ENCODE data around the gene BCAS1. TPM values are rescaled to one million over a fixed set of nuclear protein-coding genes. Genes with fewer than 3 reads are reported as not detected.

Gene BCAS1
- total RNA-seq, 1 donor from 2014 or later, result not detected

DNA sequence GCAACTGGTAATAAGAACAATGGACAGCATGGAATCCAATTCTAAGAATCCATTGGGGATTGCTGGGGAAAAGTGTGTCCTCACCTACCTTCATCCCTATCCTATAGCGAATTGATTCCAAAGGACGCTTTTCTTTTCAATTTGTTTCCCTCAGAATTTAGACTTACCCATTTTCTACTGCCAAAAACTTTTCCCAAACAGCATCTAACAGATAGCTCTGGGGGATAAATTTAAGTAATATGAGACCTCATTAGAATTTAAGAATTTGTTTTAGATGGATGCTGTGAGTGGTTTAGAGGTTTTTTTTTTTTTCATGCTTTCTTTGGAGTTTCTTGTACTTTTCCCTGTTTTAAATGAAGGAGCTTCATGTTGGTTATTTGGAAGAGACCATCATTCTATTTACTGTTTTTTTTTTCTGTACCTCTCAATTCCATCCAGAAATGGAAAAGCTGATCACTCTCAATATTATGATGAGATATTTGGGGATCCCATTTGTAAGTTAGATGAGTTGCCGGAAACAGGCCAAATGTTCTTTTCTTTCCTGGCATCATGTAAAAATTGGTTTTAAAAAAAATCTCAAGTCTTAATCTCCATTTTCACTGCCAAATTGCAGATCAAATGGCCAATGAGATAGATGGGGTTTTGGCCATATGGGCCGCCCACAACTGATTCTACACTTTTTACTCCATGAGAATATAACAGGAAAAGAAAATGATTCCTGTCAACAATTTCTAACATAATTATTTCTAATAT is 105.7 kb downstream of the BCAS1 start:
- DNase-seq (ENCODE audit: low read depth, low spot score), result no peak

GRCh38 chr20:53964067-53964466 is 106.3 kb downstream of the BCAS1 start:
- no peak for DNase-seq (ENCODE audit: low read depth, low spot score)

DNA sequence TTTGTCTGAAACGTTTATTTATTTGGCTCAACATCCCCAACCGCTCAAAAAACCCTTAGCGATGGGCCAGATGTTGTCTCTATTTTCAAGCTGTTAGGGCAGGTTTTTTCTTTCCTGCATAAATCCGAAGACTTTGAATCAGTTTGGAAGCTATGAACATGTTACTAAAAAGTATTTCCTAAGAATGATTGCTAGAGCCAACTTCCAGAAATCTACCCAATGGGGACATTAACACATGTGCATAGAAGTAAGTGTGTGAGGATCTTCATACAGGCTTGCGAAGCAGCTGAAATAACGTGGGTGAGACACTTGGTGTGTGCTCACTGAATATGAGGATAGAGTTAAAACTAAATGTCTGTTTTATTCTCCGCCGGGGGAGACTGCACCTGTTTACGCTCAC is 106.8 kb downstream of the BCAS1 start:
- no peak for DNase-seq (ENCODE audit: low read depth, low spot score)

DNA sequence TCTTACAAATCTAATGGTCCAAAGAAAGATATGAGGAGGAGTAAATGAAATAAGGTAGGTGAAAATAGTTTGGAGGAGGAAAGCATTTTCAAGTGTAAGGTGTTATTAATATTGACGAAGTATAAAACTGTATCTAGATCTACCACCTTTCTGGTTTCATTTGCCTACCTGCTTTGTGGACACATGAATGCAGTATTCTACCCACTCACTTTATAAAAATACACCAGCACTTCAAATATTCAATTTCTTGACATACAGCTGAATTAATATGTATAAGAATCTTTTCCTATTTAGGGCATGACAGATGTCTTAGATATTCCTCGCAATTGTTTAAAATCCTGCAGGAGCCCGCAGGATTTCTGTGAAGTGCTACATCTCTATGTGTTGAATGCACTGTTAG is 108.0 kb downstream of the BCAS1 start:
- no peak for DNase-seq (ENCODE audit: low read depth, low spot score)

- DNase-seq (ENCODE audit: low read depth, low spot score), result no peak
Observed at GRCh38 chr20:53961527-53961926, 108.9 kb downstream of the BCAS1 start.

DNA sequence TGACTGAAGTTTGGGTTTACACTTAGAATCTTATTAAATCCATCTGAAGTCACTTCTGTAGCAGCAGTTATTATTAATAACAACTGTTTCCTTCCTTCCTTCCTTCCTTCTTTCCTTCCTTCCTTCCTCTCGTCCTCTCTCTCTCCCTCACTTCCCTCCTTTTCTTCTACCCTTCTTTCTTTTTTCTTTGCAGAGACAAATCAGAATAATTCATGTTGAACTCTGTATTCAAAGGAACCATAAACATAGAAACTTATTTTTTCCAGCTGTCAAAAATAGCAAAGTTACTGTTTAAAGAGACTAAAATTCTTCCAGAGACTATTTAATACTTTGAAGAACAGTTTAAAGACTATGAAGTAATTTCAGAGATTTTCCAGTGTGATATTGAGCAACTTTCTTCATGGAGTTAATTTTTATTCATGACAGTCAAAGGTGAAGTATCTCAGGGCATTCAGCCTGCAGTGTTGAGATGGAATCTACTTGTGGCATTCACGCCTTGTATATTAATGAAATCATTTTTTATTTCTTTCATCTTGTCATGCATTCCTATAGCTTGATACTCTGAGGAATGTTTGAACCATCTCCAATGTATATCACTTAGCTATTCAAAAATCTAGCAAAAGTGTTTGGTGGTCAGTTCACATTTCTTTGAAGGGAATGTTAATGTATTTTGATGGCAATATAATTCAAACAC is 109.7 kb downstream of the BCAS1 start:
- DNase-seq (ENCODE audit: low read depth, low spot score), result no peak

GRCh38 chr20:53959911-53960578 is 110.3 kb downstream of the BCAS1 start:
- no peak for DNase-seq (ENCODE audit: low read depth, low spot score)

- DNase-seq (ENCODE audit: low read depth, low spot score), result no peak
Observed at GRCh38 chr20:53958260-53958659, 112.1 kb downstream of the BCAS1 start.

- no peak for DNase-seq (ENCODE audit: low read depth, low spot score)
Observed at GRCh38 chr20:53957451-53958172, 112.8 kb downstream of the BCAS1 start.

DNA sequence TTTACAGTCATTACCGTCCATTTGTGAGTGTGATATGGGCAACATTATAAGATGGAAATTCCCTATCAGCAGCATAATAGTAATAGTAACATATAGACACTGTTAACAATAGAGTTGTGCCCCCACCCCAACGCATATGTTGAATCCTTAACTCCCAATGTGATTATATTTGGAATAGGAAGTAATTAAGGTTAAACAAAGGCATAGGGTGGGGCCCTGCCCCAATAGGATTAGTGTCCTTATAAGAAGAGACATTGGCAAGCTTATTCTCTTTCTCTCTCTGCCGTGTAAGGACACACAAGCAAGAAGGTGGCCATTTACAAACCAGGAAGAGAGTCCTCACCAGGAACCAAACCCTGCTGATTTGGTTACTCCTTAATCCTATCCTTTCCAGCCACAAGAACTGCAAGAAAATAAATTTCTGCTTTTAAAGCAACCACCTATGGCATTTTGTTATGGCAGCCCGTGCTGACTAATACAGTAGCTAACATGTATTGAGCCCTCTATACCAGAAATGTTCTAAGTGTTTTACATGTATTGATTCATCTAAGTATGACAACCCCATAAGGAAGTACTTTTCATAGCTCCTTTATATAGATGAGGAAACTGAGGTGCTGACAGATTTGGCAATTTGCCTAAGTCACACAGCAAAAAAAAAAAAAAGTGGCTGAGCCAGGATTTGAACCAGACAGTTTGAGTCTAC is 114.2 kb downstream of the BCAS1 start:
- no peak for DNase-seq (ENCODE audit: low read depth, low spot score)

DNA sequence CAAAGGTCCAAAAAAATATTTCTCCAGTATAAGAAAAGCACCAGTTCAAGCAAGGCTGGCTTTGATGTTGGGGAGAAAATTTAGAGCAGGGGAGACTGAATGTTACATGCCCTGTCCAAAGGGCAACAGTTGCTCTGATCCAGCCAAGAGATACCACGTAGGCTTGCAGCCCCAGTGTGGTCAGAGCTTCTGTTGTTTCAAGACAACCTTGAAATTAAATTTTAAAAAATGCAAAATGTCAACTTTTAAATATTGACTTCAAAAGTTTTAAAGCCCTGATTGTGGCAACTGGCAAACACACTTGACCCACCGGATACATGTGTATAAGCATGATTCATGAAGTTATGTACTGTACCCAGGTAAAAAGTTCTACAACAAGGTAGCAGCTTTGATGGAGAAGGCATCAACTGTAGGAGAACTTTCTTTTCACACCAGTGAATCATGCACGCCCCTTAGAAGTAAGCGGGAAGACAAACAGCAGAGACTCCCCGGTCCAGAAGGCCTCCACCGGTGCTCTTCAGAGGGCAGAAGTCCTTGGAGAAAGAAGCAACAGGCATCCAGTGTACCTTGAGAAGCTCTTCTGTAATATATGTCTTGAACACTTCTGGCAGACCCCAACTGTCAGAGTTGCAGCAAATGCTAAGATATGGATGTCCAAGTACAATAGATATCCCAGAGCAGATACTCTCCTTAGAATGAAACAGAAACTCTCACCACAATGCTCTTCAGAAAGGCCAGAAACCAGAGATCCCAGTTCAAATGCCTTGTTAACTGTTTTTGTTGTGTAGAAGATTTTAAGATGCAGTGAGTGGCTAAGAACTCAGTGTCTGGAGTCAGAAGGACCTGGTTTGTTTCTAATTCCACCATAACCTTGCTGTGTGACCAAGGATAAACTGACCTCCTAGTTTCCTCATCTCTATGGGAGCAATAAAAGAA is 115.4 kb downstream of the BCAS1 start:
- DNase-seq (ENCODE audit: low read depth, low spot score), result no peak

DNA sequence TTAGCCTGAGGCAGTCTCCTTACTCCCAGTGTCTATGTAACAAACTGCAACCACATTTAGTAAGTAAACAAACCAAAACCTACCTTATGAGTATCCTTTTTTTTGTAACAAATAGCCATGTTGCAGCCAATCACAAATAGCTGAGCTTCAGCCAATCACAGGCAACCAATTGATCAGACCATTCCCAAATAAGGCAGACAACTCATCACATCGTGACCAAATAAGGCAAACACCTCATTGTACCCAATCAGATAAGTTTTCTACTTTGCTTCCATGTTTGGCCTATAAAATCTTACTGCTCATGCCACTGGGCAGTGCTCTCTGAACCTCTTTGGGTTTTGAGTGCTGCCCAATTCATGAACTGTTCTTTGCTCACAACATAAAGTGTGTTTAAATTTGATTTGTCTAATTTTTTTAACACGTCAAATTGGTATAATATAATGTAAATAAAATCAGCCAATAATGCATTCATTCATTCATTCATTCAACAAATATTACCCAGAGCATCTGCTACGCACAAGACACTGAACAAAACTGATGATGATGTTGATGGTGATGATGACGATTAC is 117.8 kb downstream of the BCAS1 start:
- DNase-seq (ENCODE audit: low read depth, low spot score), result no peak

- no peak for DNase-seq (ENCODE audit: low read depth, low spot score)
Observed at GRCh38 chr20:53950578-53950977, 119.8 kb downstream of the BCAS1 start.

DNA sequence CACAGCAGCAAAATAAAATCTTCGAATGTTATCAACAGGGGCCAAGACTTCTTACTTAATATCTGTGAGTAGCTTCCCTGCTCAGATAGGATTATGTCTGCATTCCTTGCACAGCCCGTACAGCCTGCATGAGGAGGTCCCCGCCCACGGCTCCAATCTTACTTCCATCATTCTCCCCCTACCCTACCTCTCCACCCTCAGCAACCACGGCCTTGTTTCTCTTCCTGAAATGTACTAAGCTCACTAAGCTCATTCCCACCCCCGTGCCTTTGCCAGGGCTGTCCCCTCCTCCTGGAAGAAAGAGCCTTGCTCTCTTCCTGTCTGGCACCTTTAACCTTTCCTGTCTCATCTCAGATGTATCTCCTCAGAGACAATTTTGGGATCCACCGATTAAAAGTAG is 120.4 kb downstream of the BCAS1 start:
- DNase-seq (ENCODE audit: low read depth, low spot score), result no peak

GRCh38 chr20:53949319-53949839 is 121.0 kb downstream of the BCAS1 start:
- peak; percentile 22 for DNase-seq (ENCODE audit: low read depth, low spot score)

DNA sequence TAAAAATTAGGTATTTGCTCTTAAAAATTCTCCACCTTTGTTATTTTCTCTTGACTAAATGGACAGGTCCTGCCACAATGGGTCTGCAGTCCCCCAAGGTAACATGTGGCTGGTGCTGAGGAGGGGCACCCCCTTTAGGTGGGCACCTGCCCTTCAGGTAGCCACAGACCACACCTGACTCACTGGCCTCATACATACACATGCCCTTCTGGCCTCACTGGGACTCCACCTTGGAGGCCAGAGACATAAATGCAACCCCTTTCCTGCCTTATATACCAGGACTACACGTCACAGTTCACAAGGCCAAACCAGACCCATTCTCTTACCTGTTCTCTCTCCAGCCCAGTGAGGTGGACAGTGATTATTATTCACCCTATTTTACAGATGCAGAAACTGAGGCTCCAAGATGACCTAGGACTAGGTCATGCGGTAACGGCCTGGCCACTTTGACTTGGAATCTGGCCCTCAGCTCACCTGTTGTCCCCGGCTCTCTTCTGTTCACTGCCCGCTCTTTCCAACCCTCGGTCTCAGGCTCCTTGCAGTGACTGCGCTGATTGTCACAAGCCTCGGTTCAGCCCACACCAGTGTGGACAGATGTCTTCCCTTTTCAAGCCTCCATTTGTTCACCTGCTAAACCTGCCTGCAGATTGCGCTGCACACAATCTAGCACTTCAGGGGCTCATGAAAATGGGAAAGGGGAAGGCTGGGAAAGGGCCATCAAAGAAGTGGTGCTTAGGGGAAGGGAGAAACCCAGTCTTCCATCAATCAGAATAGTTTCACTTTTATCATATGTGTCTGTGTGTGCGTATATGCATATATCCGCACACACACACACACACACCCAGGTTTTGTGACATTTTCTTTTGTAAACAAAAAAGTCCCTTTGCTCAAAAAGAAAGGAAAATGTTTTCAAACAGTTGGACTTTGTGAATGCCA is 121.7 kb downstream of the BCAS1 start:
- DNase-seq (ENCODE audit: low read depth, low spot score), result no peak

GRCh38 chr20:53947501-53948195 is 122.7 kb downstream of the BCAS1 start:
- no peak for DNase-seq (ENCODE audit: low read depth, low spot score)

DNA sequence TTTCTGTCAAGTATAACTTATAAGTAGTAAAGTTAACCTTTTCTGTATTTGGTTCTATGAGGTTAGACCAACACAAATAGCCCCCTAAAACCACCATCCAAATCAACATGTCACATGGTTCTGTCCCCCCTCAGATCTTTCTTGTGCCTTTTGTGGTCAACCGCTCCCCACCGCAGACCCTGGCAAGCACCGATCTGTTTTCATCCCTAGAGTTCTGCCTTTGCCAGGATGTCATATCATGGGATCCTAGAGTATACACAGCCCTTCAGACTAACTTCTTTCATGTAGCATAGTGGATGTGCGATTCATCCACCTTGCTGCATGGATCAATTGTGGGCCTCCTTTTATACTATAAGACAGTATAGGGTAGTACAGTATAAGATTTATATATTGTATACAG is 124.3 kb downstream of the BCAS1 start:
- no peak for DNase-seq (ENCODE audit: low read depth, low spot score)
